Heart left ventricle (tissue), 16 donors: ENCODE measurements around the gene RGS16. TPM values are rescaled to one million over a fixed set of nuclear protein-coding genes. Genes with fewer than 3 reads are reported as not detected.

ENCODE experiments used
- ATAC-seq, 4 donors: fragments of 200-7000 bp; cut with Tn5 transposase; one replicate each; pipeline ENCODE4 v1.9.1; 2020 to 2022; ENCODE audit warnings: moderate library complexity in 4 of 4, mild to moderate bottlenecking in 3 of 4, moderate number of reproducible peaks in 1 of 4
- DNase-seq, 5 donors: peaks; one replicate each; pipeline ENCODE4 v3.0.0-alpha.2; 2020
- H3K27ac ChIP-seq, 12 donors: fragments of 200-600 bp; sonication (generic) in 4 of 12; one replicate each; pipeline versions ENCODE4 v1.5.0 to v1.8.0; 2016 to 2022; ENCODE audit warnings: mild to moderate bottlenecking in 2 of 12
- H3K27me3 ChIP-seq, 9 donors: fragments of 200-600 bp; sonication (generic) in 2 of 9; one replicate each; pipeline versions ENCODE4 v1.5.1 to v1.8.0; 2016 to 2022; ENCODE audit warnings: mild to moderate bottlenecking in 3 of 9
- H3K36me3 ChIP-seq, 9 donors: fragments of 200-600 bp; sonication (generic) in 2 of 9; one replicate each; pipeline versions ENCODE4 v1.5.0 to v1.8.0; 2018 to 2022; ENCODE audit warnings: mild to moderate bottlenecking in 2 of 9
- H3K4me1 ChIP-seq, 12 donors: fragments of 200-600 bp; sonication (generic) in 4 of 12; one replicate each; pipeline versions ENCODE4 v1.5.0 to v1.8.0; 2016 to 2022; ENCODE audit warnings: mild to moderate bottlenecking in 3 of 12
- H3K4me3 ChIP-seq, 12 donors: fragments of 200-600 bp; sonication (generic) in 4 of 12; one replicate each; pipeline versions ENCODE4 v1.5.0 to v1.8.0; 2017 to 2022; ENCODE audit warnings: mild to moderate bottlenecking in 9 of 12, moderate library complexity in 4 of 12
- H3K9me3 ChIP-seq, 12 donors: fragments of 200-600 bp; sonication (generic) in 4 of 12; one replicate each; pipeline versions ENCODE4 v1.5.0 to v1.8.0; 2016 to 2022; ENCODE audit warnings: mild to moderate bottlenecking in 1 of 12
- POLR2A ChIP-seq, 2 donors: fragments of 450-650 bp; IDR thresholded peaks; one replicate each; pipeline ENCODE4 v1.6.1; 2017; ENCODE audit warnings: antibody characterized with exemption in 2 of 2, mild to moderate bottlenecking in 2 of 2, moderate library complexity in 2 of 2
- WGBS, 4 donors: extraction: QIAGEN DNeasy Blood & Tissue Kit in 2 of 4; methylation state at CpG; one replicate each; pipeline versions ENCODE4 v1.1.5 to v1.1.7; 2013 to 2018; 5-methylcytosine and 5-hydroxymethylcytosine counted together
- intact Hi-C, 10 donors: fragments of 100-400 bp; cut with DNase I; formaldehyde crosslinking; loops; one replicate each; pipeline versions ENCODE4 v1.11.1 to v1.14.2; 2022
- polyA plus RNA-seq, 2 donors: library from polyadenylated mRNA; stranded (reverse); fragments of 200-250 nt; gene quantifications; one replicate each; pipeline ENCODE4 v1.2.3, GENCODE V29; 2013
- total RNA-seq, 9 donors: library from RNA; depleted of rRNA in 2 of 9; stranded (reverse); fragments of >200 nt in 2 of 9; fragmentation: NEBNext Ultra II Directional in 3 of 9; extraction: Animal tissue kit (Norgen Biotek cat#: 25700) in 3 of 9; gene quantifications; one replicate each; pipeline versions ENCODE4 v1.1.0 to v1.2.4, GENCODE V29; 2016 to 2023
- TF ChIP-seq, protein P1 (sequence below), 12 donors: fragments of 200-600 bp; sonication (generic) in 4 of 12; IDR thresholded peaks; one replicate each; pipeline versions ENCODE4 v1.5.0 to v1.8.0; 2018 to 2022; ENCODE audit warnings: antibody characterized with exemption in 12 of 12, mild to moderate bottlenecking in 5 of 12
- donor health status: ischemic (EF 13 %, LVEDD 7.1; RV severe dilation, severe dysfunction).
- donor health status: healthy with polysubstance abuse.
- donor health status: DM: no; HTN: yes; CAD: no.
- donor health status: DM: no; HTN: no; CAD: no.
- donor health status: ischemic (EF 25% LVEDD 6.9; RV normal size, moderate dysfunction).
- donor health status: ischemic (EF 25% LVEDD 5.7; RV mildly dilated, moderate dysfunction).
- donor health status: healthy.
- donor health status: DM: yes; HTN: yes; CAD: no.
- donor health status: ischemic (EF 35%, LVEDD 5.7; RV mildly dilated, moderate dysfunction).
- donor health status: nonischemic (EF 11% LVEDD 7.7; RV severe dilation, severe dysfunction).
- donor health status: DM: yes; HTN: yes; CAD: no.
- donor health status: PGD.
- donor health status: ischemic (EF 29% LVEDD 5.4; RV normal size, mild dysfunction).
- donor health status: nonischemic (EF 23%, LVEDD 6.1; RV moderate dilation, normal function).

Gene RGS16
- total and polyA plus RNA-seq, 11 donors = 0.75 to 9.3 (median 2.1) TPM

- ATAC-seq = no peak
- DNase-seq = no peak
- TF ChIP-seq, protein P1, sequence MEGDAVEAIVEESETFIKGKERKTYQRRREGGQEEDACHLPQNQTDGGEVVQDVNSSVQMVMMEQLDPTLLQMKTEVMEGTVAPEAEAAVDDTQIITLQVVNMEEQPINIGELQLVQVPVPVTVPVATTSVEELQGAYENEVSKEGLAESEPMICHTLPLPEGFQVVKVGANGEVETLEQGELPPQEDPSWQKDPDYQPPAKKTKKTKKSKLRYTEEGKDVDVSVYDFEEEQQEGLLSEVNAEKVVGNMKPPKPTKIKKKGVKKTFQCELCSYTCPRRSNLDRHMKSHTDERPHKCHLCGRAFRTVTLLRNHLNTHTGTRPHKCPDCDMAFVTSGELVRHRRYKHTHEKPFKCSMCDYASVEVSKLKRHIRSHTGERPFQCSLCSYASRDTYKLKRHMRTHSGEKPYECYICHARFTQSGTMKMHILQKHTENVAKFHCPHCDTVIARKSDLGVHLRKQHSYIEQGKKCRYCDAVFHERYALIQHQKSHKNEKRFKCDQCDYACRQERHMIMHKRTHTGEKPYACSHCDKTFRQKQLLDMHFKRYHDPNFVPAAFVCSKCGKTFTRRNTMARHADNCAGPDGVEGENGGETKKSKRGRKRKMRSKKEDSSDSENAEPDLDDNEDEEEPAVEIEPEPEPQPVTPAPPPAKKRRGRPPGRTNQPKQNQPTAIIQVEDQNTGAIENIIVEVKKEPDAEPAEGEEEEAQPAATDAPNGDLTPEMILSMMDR (IDR thresholded peaks at IDR 0.05) = no peak
- no peak for TF ChIP-seq POLR2A (IDR thresholded peaks at IDR 0.05)
- H3K36me3 ChIP-seq = no peaks in the 10 kb centered on the region
- no peaks in the 10 kb centered on the region for H3K27me3 ChIP-seq
- peaks cover 0 to 12% (median 2%) of the 10 kb centered on the region in 12 donors for H3K9me3 ChIP-seq
- no peak overlapping the region for H3K27ac ChIP-seq
- H3K4me3 ChIP-seq = no peak overlapping the region
- intact Hi-C loops = no loop called here
- H3K4me1 ChIP-seq = no peaks in the 10 kb centered on the region
Observed at GRCh38 chr1:182556279-182556678, 47.9 kb downstream of the RGS16 start.

- ATAC-seq = no peak
- Histone ChIP-seq H3K4me3 (no peak overlapping the region), H3K9me3 (peaks cover 0 to 12% (median 2%) of the 10 kb centered on the region in 12 donors), H3K36me3 (no peaks in the 10 kb centered on the region), H3K27ac (no peak overlapping the region), H3K4me1 (no peaks in the 10 kb centered on the region), H3K27me3 (no peaks in the 10 kb centered on the region)
- 69 to 90% (median 81%) methylated on average over 1 of the region's 1 CpG for WGBS, 4 donors
- TF ChIP-seq, protein P1 (IDR thresholded peaks at IDR 0.05) = no peak
- TF ChIP-seq POLR2A (IDR thresholded peaks at IDR 0.05) = no peak
- intact Hi-C loops = no loop called here
- DNase-seq = no peak
Observed at GRCh38 chr1:182555493-182555892, 48.7 kb downstream of the RGS16 start.

DNA sequence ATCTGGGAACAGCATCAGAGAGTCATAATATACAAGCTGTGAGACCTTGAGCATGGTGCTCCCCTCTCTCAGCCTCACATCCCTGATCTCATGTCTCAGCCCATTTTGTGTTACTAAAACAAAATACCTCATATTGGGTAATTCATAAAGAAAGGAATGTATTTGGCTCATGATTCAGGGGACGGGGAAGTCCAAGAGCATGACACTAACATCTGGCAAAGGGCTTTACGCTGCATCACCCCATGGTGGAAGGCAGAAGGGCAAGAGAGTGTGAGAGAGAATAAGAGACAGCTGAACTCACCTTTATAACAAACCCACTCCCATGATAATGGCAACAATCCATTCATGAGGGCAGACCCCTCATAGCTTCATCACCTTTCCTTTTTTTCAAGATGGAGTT is 51.7 kb downstream of the RGS16 start:
- Histone ChIP-seq H3K4me3 (no peak overlapping the region), H3K9me3 (peaks cover 0 to 12% (median 2%) of the 10 kb centered on the region in 12 donors), H3K36me3 (no peaks in the 10 kb centered on the region), H3K27ac (no peak overlapping the region), H3K4me1 (no peaks in the 10 kb centered on the region), H3K27me3 (no peaks in the 10 kb centered on the region)
- no peak for TF ChIP-seq POLR2A (IDR thresholded peaks at IDR 0.05)
- TF ChIP-seq, protein P1 (IDR thresholded peaks at IDR 0.05) = no peak
- ATAC-seq (no peak), DNase-seq (no peak)
- WGBS, 4 donors = 82 to 100% (median 90%) methylated on average over 2 of the region's 2 CpGs
- intact Hi-C loops = no loop called here

- Histone ChIP-seq H3K27me3 (peaks cover 0 to 3% (median 0%) of the 10 kb centered on the region in 9 donors), H3K4me1 (no peaks in the 10 kb centered on the region), H3K9me3 (peaks cover 0 to 12% (median 2%) of the 10 kb centered on the region in 12 donors), H3K36me3 (no peaks in the 10 kb centered on the region), H3K27ac (no peak overlapping the region), H3K4me3 (no peak overlapping the region)
- ATAC-seq (no peak), DNase-seq (no peak)
- 40 to 54% (median 49%) methylated on average over 1 of the region's 1 CpG for WGBS, 4 donors
- intact Hi-C loops = no loop called here
- TF ChIP-seq POLR2A (IDR thresholded peaks at IDR 0.05) = no peak
- TF ChIP-seq, protein P1 (IDR thresholded peaks at IDR 0.05) = no peak
Observed at GRCh38 chr1:182549811-182550210, 54.4 kb downstream of the RGS16 start.
